Inferior parietal cortex (tissue), 1 donor: ENCODE measurements around the gene TCEANC.
A peak's percentile ranks its signal among the peaks of the same experiment; 100 is the strongest.
"Not testable (repeated sequence)": the region's sequence is repeated elsewhere in the genome, so short reads cannot be mapped to it uniquely, and the experiment has no call there.

Experiments
- DNase-seq: peaks from one replicate; pipeline ENCODE4 v3.0.0-alpha.2; 2016; ENCODE audit errors: extremely low spot score

TCEANC gene

DNA sequence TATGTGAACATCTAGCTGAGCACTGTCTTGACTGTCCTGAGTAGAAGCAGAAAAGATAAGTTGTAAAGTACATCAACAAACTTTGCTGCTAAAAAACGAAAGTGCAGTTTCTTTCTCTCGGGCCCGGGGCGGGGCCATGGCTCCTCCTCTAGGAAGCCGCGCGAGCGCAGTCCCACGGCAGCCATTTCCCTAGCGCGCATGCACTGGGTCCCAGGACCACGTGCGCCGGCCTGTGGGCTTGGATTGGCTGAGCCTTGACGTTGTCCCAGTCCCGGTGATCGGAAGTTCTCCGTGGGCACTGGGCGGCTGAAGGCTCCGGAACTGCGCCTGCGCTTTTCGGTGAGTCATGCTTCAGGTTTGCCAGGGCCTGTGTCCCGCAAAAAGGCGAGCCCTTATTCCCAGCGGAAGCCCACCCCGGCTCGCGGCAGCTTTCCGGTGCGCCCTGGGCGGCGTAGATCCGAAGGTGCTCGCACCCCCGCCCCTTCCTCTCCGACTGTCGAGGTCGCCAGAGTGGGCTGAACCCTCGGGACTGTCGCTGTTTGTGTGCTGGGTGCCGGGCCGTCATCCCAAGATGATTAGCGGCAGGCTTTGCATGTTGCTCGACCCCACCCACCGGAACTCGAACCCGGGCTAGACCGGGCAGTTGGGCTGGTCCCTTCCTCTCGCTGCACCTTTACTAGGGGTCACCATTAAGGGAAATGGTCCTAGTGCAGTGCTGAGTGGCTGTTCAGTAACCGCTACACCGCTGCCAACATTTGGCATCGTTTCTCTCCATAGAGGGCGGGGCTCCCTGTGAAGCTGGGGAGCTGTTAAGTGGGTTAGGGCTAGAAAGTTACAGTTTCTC is at the start of gene TCEANC:
TCEANC (plus strand) TSS at position 292 of the 844 bp plus-strand sequence. CDS start 9,368 bp downstream, outside the sequence.
- DNase-seq = peak; percentile 93

GRCh38 chrX:13605611-13606010 is 47.3 kb upstream of the TCEANC start:
- DNase-seq = no peak

DNA sequence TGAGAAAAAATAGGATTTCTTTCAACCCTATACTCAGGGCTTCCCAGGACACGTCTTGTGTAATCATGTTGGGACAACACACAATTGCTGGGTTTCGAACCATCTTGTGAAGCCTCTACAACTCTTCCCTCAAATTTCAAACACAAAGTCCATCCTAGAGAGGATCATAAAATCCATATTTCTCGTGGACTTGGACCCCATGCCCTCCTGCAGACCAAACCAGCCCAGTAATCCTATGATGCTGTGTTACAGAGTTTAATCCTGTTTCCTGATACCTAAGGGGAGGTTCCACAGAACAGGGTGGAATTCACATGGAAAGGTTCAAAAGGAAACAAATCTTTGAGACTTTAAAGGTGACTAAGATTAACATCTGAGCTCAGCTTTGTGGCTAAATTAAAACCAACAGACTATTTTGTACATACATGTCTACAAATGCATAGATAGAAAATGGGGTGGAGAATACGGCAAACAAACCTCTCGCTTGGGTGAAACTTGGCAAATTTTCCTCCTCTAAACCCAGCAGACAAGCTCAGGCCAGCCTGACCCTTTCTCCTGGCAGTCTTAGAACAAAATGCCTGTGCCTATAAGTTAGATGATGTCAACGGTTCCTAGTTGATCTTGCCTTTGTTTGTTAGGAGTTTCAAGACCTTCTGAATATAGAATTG is 45.5 kb upstream of the TCEANC start:
- no peak for DNase-seq

DNA sequence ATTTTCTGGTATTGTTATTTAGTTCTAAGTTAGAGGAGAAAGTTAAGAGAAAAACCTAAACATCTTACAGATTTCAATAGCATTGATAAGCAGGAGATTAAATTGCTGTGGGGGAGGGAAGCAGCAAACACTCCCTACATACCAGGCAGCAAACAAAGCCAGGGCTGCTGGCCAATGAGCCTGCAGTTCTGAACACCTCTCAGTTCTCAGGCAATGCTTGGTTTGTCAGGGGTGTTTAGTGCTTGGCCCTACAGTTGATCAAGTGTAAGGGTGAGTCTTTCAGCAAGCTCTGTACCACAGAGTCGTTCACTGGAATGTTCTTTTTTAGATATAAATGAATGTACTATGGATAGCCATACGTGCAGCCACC is 45.0 kb upstream of the TCEANC start:
- no peak for DNase-seq

GRCh38 chrX:13614154-13614553 is 38.8 kb upstream of the TCEANC start:
- no peak for DNase-seq

DNA sequence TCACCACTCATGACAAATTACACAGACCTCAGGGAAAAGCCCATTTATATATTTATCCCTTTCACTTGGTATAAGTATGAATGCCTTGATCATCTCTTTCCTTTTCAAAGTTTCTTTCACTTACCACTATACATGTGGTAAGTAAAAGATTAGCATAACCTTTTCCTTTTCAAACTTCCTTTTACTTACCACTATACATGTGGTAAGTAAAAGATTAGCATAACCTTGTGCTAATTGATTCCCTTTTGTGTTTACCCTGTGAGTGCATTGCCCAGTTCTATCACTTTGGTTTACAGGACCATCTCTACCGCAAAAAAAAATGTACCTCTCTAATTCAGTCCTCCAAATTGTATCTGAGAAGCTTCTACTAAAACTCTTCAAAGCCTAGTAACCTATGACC is 32.7 kb upstream of the TCEANC start:
- DNase-seq = no peak

GRCh38 chrX:13622401-13622964 is 30.5 kb upstream of the TCEANC start:
- DNase-seq = no peak

GRCh38 chrX:13627306-13627705 is 25.6 kb upstream of the TCEANC start:
- no peak for DNase-seq

GRCh38 chrX:13637224-13637623 is 15.7 kb upstream of the TCEANC start:
- not testable (repeated sequence) for DNase-seq

- no peak for DNase-seq
Observed at GRCh38 chrX:13638021-13638420, 14.9 kb upstream of the TCEANC start.

- DNase-seq = no peak
Observed at GRCh38 chrX:13638826-13639225, 14.1 kb upstream of the TCEANC start.

- DNase-seq = not testable (repeated sequence)
Observed at GRCh38 chrX:13641684-13642083, 11.3 kb upstream of the TCEANC start.

DNA sequence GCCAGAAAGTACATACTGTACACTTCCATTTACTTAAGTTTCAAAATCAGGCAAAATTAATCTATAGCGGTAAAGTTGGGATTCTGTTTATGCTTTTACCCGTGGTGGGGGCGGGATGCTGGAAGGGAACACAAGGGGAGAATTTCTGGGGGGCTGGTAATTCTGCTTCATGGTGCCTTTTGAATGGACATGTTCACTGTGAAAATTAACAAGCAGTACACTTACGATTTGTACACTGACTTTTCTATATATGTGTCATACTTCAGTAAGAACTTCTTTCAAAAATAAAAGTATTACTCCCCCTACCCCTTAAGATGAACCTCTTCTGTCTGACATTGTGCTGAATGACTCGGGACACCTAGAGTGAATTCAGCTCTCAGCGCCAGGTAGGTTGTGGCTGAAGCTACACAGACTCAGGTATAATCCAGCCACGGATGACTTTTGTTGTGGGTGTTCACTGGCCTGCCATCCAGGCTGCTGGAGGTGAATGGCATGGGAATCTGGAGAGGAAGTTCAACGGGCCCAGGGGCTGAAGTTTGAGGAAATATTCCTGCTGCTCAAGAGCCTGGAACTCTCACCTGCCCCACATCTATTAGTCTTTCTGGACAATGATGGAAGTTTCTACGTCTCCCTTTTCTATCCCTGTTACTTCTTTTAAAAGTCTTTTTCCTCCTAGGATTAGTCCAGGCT is 7.3 kb upstream of the TCEANC start:
- no peak for DNase-seq

- peak; percentile 66 for DNase-seq
Observed at GRCh38 chrX:13646154-13646549, 6.8 kb upstream of the TCEANC start.

DNA sequence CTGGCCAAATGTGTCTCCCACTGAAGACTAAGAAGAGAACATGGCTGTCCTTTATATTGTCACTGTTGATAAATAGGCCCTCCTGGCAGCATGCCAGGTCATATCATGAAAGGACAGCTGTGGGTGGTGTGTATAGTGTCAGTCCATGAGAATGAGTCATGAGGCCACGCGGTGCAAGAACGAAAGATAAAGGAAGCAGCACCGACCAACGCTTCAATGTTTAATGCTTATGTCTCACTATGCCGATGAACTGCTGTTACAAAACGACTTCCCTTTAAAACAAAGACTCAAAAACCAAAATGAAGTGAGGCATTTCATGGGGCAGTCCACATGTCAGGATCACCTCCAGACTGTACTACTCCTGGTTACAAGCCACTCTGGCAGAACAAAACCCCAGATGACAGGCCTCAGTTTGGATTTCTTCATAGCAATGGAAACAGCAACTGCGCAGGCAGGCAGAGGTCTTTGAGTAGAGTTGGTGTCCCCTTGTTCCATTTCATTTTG is 5.2 kb upstream of the TCEANC start:
- peak; percentile 43 for DNase-seq

GRCh38 chrX:13648336-13648735 is 4.6 kb upstream of the TCEANC start:
- DNase-seq = not testable (repeated sequence)

DNA sequence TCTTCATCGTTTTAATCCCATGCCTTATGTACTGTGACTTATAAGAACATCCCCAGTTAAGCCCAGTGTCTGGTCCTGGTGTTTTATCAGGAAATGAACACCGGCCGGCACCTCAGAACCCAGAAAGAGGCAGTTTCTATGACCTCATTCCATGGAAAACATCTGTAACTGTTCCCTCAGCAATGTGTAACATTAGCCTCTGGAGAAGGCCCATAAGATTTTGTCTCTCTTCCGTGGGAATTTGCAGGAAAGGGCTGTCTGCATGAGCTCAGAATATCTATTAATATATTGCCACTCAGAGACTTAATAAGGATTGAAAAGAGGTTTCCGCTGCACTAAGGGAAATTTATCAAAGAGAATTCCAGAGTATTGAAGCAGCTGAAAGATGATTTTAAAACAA is 3.1 kb upstream of the TCEANC start:
- DNase-seq = no peak

DNA sequence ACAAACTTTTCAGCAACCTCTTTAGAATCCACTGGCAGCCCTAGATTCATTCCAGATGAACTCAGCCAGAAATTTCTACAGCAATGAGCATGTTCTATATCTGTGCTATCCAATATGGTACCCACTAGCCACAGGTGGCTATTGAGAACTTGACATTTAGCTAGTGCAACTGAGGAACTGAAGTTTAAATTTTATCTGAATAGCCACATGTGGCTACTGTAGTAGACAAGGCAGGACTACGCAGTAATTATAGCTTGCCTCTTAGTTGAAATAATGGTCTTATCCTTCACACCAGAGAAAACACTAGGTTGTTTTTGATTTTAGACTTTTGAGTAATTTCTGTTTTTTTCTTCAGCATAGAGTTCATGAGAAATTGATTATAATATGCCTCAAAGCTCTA is 2.6 kb upstream of the TCEANC start:
- no peak for DNase-seq

GRCh38 chrX:13651150-13651549 is 1.8 kb upstream of the TCEANC start:
- DNase-seq = no peak

GRCh38 chrX:13652287-13652793 is 601 bp upstream of the TCEANC start:
- DNase-seq = no peak

DNA sequence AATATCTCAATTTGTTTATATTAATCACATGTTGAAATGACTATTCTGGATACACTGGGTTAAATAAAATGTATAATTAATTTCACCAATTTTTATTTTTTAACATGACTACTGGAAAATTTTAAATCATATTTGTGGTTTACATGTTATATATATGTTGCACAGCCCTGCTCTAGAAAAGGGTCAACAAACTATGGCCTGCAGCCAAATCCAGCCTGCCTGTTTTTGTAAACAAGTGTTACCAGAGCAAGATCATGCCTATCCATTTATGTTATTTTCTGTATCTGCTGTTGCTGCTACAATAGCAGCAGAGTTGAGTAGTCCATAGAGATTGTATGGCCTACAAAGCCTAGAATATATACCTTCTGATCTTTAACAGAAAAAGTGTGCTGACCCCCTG is 1.2 kb downstream of the TCEANC start:
- no peak for DNase-seq

DNA sequence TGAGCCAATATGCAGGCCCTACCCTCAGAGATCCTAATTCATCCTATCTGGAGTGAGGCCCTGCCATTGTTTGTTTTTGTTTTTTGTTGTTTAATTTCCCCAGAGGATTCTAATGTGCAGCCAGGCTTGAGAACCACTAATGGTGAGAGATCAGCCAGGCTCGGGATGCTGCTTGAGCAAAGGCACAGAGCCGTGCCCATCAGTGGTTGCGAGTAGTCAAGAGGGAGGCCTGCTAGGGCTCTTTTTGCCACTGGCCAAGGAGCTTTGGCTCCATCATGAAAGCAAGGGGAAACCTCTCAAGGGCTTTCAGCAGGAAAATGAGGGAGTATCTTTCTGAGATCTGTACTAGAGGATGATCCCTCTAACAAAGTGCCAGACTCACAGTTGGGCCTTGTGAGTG is 2.7 kb downstream of the TCEANC start:
- no peak for DNase-seq
